GM18951 (cell line): ENCODE results near the gene CLCNKB.

Experiments
- POLR2A ChIP-seq: IDR thresholded peaks from 4 replicates; pipeline ENCODE4 v1.6.1; 2011; ENCODE audit warnings: mild to moderate bottlenecking; ENCODE audit not compliant: insufficient read length, insufficient read depth; ENCODE audit errors: extremely low read depth
- in situ Hi-C: fragments of 300-500 bp; cut with MboI; formaldehyde crosslinking; loops from one replicate; pipeline ENCODE4 v1.12.0; 2022; ENCODE audit warnings: low sequenced_read_pairs, mixed read lengths, inconsistent platforms; ENCODE audit not compliant: unreplicated experiment

The CLCNKB gene

GRCh38 chr1:16099412-16099811, 55.8 kb downstream of the CLCNKB start:
- in situ Hi-C loops, result loop anchor here (10.0 to 25.0 kb wide), 2 partner anchors 95 to 263 kb away; partner anchors contain the start of genes FBXO42 and SZRD1
- no peak for TF ChIP-seq POLR2A

GRCh38 chr1:16101623-16102022, 58.0 kb downstream of the CLCNKB start:
- no peak for TF ChIP-seq POLR2A
- in situ Hi-C loops, result no loop called here
